WTC11 (cell line): ENCODE data around the gene CACNA1E. TPM values are rescaled to one million over a fixed set of nuclear protein-coding genes. Genes with fewer than 3 reads are reported as not detected.

Experiments
- ATAC-seq: fragments of 200-7000 bp; cut with Tn5 transposase; 2 replicates; pipeline ENCODE4 v1.10.0; 2021; ENCODE audit warnings: mild to moderate bottlenecking, moderate library complexity
- CTCF ChIA-PET: fragments of 300-600 bp; sonication (Branson Sonifier 250); formaldehyde crosslinking; loops from one replicate; lab custom pipeline; 2021; ENCODE audit warnings: antibody characterized with exemption; lab: Charles Lee
- POLR2A ChIA-PET: fragments of 350-600 bp; sonication (Branson Sonifier 250); formaldehyde crosslinking; loops from one replicate; lab custom pipeline; 2021; ENCODE audit warnings: antibody characterized with exemption; lab: Charles Lee
- DNase-seq: peaks from one replicate; pipeline ENCODE4 v3.0.0; 2021; ENCODE audit warnings: low spot score
- H3K27ac Mint-ChIP-seq: 2 replicates; pipeline ENCODE4 v1.8.0; 2021; ENCODE audit warnings: mixed read lengths
- H3K27me3 Mint-ChIP-seq: 2 replicates; pipeline ENCODE4 v1.8.0; 2021; ENCODE audit warnings: low read depth, mild to moderate bottlenecking, moderate library complexity, mixed read lengths
- H3K36me3 Mint-ChIP-seq: 2 replicates; pipeline ENCODE4 v1.8.0; 2021; ENCODE audit warnings: mixed read lengths
- H3K4me1 Mint-ChIP-seq: 2 replicates; pipeline ENCODE4 v1.8.0; 2022; ENCODE audit warnings: mixed read lengths
- H3K4me3 Mint-ChIP-seq: 2 replicates; pipeline ENCODE4 v1.8.0; 2021; ENCODE audit warnings: mild to moderate bottlenecking, moderate library complexity, mixed read lengths
- H3K9me3 Mint-ChIP-seq: 2 replicates; pipeline ENCODE4 v1.8.0; 2021; ENCODE audit warnings: mixed read lengths
- CREM ChIP-seq: sonication (generic); formaldehyde crosslinking; IDR thresholded peaks from 2 replicates; pipeline ENCODE4 v1.8.1; 2022; ENCODE audit warnings: mild to moderate bottlenecking, missing genetic modification reagents, moderate library complexity
- EMX1 ChIP-seq: fragments of 250-450 bp; sonication (Bioruptor Pico); IDR thresholded peaks from 2 replicates; pipeline ENCODE4 v1.8.0; 2021; ENCODE audit warnings: mild to moderate bottlenecking
- ERG ChIP-seq: fragments of 250-450 bp; sonication (Bioruptor Pico); IDR thresholded peaks from 2 replicates; pipeline ENCODE4 v1.8.0; 2021; ENCODE audit warnings: mild to moderate bottlenecking
- HMGA2 ChIP-seq: fragments of 250-450 bp; sonication (Bioruptor Pico); IDR thresholded peaks from 2 replicates; pipeline ENCODE4 v1.4.0; 2021; ENCODE audit warnings: mild to moderate bottlenecking, moderate library complexity
- IRF1 ChIP-seq: sonication (generic); formaldehyde crosslinking; IDR thresholded peaks from 2 replicates; pipeline ENCODE4 v1.8.0; 2023; ENCODE audit warnings: missing genetic modification reagents
- JUN ChIP-seq: sonication (generic); formaldehyde crosslinking; IDR thresholded peaks from 2 replicates; pipeline ENCODE4 v1.8.0; 2023; ENCODE audit warnings: mild to moderate bottlenecking, missing genetic modification reagents
- MXD4 ChIP-seq: fragments of 250-450 bp; sonication (Bioruptor Pico); IDR thresholded peaks from 2 replicates; pipeline ENCODE4 v1.8.0; 2021; ENCODE audit warnings: mild to moderate bottlenecking, moderate library complexity, borderline replicate concordance
- NFYB ChIP-seq: sonication (generic); formaldehyde crosslinking; conservative IDR thresholded peaks from 2 replicates; pipeline ENCODE4 v1.8.0; 2022; ENCODE audit warnings: low read depth, missing genetic modification reagents
- NR1H2 ChIP-seq: sonication (generic); formaldehyde crosslinking; IDR thresholded peaks from 2 replicates; pipeline ENCODE4 v1.9.0; 2021; ENCODE audit warnings: mild to moderate bottlenecking, moderate library complexity, missing genetic modification reagents
- OVOL2 ChIP-seq: fragments of 250-450 bp; sonication (Bioruptor Pico); IDR thresholded peaks from 2 replicates; pipeline ENCODE4 v1.9.0; 2021; ENCODE audit warnings: mild to moderate bottlenecking, borderline replicate concordance
- TP53 ChIP-seq: sonication (generic); formaldehyde crosslinking; IDR thresholded peaks from 2 replicates; pipeline ENCODE4 v1.8.1; 2023; ENCODE audit warnings: mild to moderate bottlenecking, missing genetic modification reagents
- USF2 ChIP-seq: sonication (generic); formaldehyde crosslinking; IDR thresholded peaks from 2 replicates; pipeline ENCODE4 v1.8.1; 2023; ENCODE audit warnings: mild to moderate bottlenecking, missing genetic modification reagents, moderate library complexity
- ZNF121 ChIP-seq: sonication (generic); formaldehyde crosslinking; IDR thresholded peaks from 2 replicates; pipeline ENCODE4 v1.8.0; 2023; ENCODE audit warnings: missing genetic modification reagents
- total RNA-seq: library from RNA; stranded (reverse); gene quantifications from 3 replicates; pipeline ENCODE4 v1.2.3, GENCODE V29; 2021
- TF ChIP-seq, protein P1 (sequence below): sonication (generic); formaldehyde crosslinking; IDR thresholded peaks from 2 replicates; pipeline ENCODE4 v1.8.1; 2023; ENCODE audit warnings: mild to moderate bottlenecking, missing genetic modification reagents, borderline replicate concordance
- TF ChIP-seq, protein P2 (sequence below): sonication (generic); formaldehyde crosslinking; IDR thresholded peaks from 2 replicates; pipeline ENCODE4 v1.8.1; 2022; ENCODE audit warnings: low read depth, mild to moderate bottlenecking, moderate library complexity, missing genetic modification reagents, borderline replicate concordance
- TF ChIP-seq, protein P3 (sequence below): sonication (generic); formaldehyde crosslinking; IDR thresholded peaks from 2 replicates; pipeline ENCODE4 v1.8.1; 2023; ENCODE audit warnings: mild to moderate bottlenecking, moderate library complexity, missing genetic modification reagents
- TF ChIP-seq, protein P4 (sequence below): sonication (generic); formaldehyde crosslinking; IDR thresholded peaks from 2 replicates; pipeline ENCODE4 v1.8.1; 2023; ENCODE audit warnings: mild to moderate bottlenecking, missing genetic modification reagents, moderate library complexity

CACNA1E gene
- total RNA-seq, 1 experiment from 2014 or later, result 0.63 TPM

- no peak for TF ChIP-seq NR1H2 (CRISPR knock-in tag)
- no peak for TF ChIP-seq ZNF121 (CRISPR knock-in tag)
- TF ChIP-seq IRF1 (CRISPR knock-in tag), result no peak
These were observed 318.3 kb downstream of the CACNA1E start (continued) for GRCh38 chr1:181801617-181802016.

GRCh38 chr1:181802466-181802865 lies 319.1 kb downstream of the CACNA1E start:
- DNase-seq, result no peak
- Mint-ChIP-seq H3K9me3 (no peaks in the 10 kb centered on the region), H3K4me3 (no peak overlapping the region), H3K27me3 (peaks cover 3% of the 10 kb centered on the region), H3K4me1 (peaks cover 20% of the 10 kb centered on the region), H3K27ac (no peak overlapping the region), H3K36me3 (no peaks in the 10 kb centered on the region)
- POLR2A ChIA-PET, result no interaction called here
- ATAC-seq, result no peak
- no peak for TF ChIP-seq EMX1
- CTCF ChIA-PET, result interaction anchor here (1.2 kb wide), 1 partner anchor 252 kb away, joined by 3 read pairs; no protein-coding TSS in a partner anchor

DNA sequence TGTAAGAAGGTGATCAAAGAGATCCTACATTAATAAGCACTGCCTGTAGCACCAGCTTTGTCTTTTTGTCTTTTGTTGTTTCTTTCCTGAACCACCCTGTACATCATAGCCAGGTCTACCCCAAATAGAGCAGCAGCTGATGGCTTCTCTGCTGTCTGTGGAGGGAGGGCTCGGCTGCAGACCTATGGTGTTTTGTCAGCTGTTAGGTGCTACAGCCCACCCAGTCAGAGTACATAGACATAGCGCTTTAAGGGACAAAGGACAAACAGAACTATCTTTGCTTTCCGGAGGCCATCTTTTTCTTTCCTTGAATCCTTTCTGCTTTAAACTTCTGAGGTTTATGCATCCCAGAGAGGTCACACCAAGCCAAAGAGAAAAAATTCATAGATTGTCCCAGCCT lies 320.1 kb downstream of the CACNA1E start:
- ChIA-PET POLR2A (no interaction called here), CTCF (no interaction called here)
- Mint-ChIP-seq H3K27me3 (peaks cover 3% of the 10 kb centered on the region), H3K4me3 (no peak overlapping the region), H3K4me1 (peaks cover 21% of the 10 kb centered on the region), H3K36me3 (no peaks in the 10 kb centered on the region), H3K27ac (no peak overlapping the region), H3K9me3 (no peaks in the 10 kb centered on the region)
- ATAC-seq (no peak), DNase-seq (no peak)
- TF ChIP-seq OVOL2 (CRISPR knock-in tag) (no peak), USF2 (CRISPR knock-in tag) (no peak)
- TF ChIP-seq, protein P1, sequence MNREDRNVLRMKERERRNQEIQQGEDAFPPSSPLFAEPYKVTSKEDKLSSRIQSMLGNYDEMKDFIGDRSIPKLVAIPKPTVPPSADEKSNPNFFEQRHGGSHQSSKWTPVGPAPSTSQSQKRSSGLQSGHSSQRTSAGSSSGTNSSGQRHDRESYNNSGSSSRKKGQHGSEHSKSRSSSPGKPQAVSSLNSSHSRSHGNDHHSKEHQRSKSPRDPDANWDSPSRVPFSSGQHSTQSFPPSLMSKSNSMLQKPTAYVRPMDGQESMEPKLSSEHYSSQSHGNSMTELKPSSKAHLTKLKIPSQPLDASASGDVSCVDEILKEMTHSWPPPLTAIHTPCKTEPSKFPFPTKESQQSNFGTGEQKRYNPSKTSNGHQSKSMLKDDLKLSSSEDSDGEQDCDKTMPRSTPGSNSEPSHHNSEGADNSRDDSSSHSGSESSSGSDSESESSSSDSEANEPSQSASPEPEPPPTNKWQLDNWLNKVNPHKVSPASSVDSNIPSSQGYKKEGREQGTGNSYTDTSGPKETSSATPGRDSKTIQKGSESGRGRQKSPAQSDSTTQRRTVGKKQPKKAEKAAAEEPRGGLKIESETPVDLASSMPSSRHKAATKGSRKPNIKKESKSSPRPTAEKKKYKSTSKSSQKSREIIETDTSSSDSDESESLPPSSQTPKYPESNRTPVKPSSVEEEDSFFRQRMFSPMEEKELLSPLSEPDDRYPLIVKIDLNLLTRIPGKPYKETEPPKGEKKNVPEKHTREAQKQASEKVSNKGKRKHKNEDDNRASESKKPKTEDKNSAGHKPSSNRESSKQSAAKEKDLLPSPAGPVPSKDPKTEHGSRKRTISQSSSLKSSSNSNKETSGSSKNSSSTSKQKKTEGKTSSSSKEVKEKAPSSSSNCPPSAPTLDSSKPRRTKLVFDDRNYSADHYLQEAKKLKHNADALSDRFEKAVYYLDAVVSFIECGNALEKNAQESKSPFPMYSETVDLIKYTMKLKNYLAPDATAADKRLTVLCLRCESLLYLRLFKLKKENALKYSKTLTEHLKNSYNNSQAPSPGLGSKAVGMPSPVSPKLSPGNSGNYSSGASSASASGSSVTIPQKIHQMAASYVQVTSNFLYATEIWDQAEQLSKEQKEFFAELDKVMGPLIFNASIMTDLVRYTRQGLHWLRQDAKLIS, result no peak
- TF ChIP-seq, protein P2, sequence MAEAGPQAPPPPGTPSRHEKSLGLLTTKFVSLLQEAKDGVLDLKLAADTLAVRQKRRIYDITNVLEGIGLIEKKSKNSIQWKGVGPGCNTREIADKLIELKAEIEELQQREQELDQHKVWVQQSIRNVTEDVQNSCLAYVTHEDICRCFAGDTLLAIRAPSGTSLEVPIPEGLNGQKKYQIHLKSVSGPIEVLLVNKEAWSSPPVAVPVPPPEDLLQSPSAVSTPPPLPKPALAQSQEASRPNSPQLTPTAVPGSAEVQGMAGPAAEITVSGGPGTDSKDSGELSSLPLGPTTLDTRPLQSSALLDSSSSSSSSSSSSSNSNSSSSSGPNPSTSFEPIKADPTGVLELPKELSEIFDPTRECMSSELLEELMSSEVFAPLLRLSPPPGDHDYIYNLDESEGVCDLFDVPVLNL (CRISPR knock-in tag), result no peak
- TF ChIP-seq, protein P3, sequence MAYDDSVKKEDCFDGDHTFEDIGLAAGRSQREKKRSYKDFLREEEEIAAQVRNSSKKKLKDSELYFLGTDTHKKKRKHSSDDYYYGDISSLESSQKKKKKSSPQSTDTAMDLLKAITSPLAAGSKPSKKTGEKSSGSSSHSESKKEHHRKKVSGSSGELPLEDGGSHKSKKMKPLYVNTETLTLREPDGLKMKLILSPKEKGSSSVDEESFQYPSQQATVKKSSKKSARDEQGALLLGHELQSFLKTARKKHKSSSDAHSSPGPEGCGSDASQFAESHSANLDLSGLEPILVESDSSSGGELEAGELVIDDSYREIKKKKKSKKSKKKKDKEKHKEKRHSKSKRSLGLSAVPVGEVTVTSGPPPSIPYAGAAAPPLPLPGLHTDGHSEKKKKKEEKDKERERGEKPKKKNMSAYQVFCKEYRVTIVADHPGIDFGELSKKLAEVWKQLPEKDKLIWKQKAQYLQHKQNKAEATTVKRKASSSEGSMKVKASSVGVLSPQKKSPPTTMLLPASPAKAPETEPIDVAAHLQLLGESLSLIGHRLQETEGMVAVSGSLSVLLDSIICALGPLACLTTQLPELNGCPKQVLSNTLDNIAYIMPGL (CRISPR knock-in tag), result no peak

DNA sequence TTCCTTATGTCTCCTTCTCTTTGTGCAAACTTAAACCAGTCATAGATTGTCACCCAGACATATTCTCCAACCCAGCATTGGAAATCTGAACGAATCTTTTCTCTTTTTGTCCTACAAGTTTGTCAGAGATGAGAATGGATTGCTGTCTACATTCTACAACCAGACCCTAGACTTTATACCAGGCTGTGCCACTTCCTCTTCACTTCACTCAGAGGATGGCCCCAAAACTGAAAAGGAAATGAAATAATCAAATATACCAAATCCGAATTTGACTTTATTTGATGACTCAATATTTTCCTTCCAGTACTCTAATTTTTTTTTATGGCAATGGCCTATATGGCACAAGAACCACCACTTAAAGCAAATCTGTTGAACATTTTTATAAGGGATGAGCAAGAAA lies 321.7 kb downstream of the CACNA1E start:
- DNase-seq, result no peak
- Mint-ChIP-seq H3K4me1 (peaks cover 21% of the 10 kb centered on the region), H3K36me3 (no peaks in the 10 kb centered on the region), H3K27ac (no peak overlapping the region), H3K4me3 (no peak overlapping the region), H3K27me3 (no peaks in the 10 kb centered on the region; the same call in 1 of the 2 replicates), H3K9me3 (no peaks in the 10 kb centered on the region)
- no peak for ATAC-seq
- ChIA-PET CTCF (no interaction called here), POLR2A (interaction anchor here (0.6 kb wide), 1 partner anchor 84 kb away, joined by 3 read pairs; no protein-coding TSS in a partner anchor)
- TF ChIP-seq JUN (CRISPR knock-in tag) (no peak), HMGA2 (CRISPR knock-in tag) (no peak), TP53 (CRISPR knock-in tag) (no peak), OVOL2 (CRISPR knock-in tag) (no peak), MXD4 (no peak), NR1H2 (CRISPR knock-in tag) (no peak), NFYB (CRISPR knock-in tag) (no peak), ERG (CRISPR knock-in tag) (no peak), CREM (CRISPR knock-in tag) (no peak)
- TF ChIP-seq, protein P4, sequence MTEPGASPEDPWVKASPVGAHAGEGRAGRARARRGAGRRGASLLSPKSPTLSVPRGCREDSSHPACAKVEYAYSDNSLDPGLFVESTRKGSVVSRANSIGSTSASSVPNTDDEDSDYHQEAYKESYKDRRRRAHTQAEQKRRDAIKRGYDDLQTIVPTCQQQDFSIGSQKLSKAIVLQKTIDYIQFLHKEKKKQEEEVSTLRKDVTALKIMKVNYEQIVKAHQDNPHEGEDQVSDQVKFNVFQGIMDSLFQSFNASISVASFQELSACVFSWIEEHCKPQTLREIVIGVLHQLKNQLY (CRISPR knock-in tag), result no peak
- TF ChIP-seq, protein P3 (CRISPR knock-in tag), result no peak
